HG02588 (cell line): ENCODE measurements around the gene OR7G1.
"Not testable (repeated sequence)": the region's sequence is repeated elsewhere in the genome, so short reads cannot be mapped to it uniquely, and the experiment has no call there.

Experiments used
- ATAC-seq: cut with Tn5 transposase; IDR thresholded peaks from one replicate; pipeline ENCODE4 v1.9.1; 2021; ENCODE audit warnings: mild to moderate bottlenecking, moderate library complexity; ENCODE audit not compliant: unreplicated experiment

Gene OR7G1

DNA sequence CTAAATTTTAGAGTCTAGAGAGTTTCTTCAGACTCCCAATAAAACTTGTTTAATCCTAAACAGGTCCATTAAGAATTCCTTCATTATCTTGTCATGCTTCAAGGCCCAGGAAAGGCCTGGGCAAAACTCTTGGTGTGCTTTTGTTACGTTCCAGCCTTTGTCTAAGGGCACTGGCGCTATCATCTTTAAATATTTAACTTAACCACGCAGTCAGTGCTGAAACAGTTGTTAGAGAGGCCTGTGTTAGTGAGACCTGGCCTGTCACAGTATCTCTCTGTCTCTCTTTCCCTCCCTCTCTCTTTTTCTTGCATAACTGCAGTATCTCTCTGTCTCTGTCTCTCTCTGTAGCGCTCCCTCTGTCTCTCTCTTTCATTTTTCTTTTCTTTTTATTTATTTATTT, 36.9 kb downstream of the OR7G1 start:
- no peak for ATAC-seq

DNA sequence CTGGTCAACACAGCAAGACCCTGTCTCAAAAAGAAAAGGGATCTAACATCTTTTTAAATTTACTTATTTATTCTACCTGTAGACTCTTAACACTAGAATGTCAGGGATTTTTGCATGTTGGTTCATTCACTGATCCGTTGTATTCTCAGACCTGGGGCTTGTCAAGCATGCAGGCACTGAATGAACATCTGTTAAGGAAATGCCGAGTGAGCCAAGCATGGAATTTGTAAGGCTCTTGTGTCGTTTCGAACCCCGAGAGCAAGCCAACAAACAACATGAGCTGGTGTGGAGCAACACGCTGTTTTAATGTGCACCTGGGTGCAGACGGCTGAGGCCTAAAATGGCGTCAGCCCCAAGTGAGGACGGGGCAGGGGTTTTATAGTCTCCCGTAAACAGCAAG, 38.7 kb downstream of the OR7G1 start:
- no peak for ATAC-seq

DNA sequence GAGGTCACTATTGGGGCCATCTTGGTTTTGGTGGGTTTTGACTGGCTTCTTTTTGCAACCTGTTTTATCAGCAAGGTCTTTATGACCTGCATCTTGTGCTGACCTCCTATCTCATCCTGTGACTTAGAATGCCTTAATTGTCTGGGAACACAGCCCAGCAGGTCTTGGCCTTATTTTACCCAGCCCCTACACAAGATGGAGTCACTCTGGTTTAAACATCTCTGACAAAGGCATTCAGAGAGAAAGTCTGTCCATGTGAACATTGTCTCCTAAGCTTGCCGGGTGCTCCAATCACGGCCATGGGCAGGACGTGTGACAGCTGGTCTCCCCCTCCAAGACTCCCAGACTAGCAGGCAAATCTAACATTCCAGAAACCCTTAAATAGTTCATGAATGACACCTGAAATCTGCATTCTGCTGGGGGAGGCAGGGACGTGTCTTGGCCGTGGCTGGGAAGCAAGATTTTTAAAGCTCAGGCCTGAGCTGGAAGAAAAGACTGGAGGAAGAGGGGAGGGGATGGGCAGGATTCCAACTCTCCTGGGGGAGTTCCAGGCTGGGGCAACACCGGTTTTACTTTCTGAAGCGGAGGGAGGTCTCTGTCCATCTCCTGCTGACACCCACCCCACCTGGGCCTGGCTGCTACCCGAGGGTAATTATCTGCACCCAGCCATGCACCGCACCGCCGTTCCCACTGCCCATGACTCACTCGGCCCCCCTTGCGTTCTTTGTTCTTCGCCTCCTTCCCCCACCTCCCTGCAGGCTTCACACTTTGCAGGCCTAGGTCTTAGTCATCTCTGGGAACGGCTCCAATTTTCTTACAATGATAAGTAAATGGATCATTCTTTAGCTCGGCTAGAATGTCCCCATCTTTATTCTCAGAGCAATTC, 40.3 kb downstream of the OR7G1 start:
- ATAC-seq = no peak

DNA sequence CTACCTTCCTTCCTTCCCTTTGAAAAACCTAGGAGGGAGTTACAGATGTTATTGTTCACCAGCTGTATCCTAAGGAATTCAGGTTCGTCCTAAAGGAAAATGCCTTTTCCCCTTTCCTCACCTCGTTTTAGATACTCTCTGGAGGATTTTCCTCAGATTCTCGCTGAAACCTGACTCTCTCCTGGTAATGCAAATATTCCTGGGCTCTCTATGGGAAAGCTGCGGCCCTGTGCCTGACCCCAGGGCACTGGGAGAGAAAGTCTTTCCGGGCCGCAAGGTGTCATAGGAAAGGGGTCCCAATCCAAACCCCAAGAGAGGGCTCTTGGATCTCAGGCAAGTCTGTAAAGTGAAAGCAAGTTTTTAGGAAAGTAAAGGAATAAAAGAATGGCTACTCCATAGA, 41.8 kb downstream of the OR7G1 start:
- ATAC-seq = no peak

DNA sequence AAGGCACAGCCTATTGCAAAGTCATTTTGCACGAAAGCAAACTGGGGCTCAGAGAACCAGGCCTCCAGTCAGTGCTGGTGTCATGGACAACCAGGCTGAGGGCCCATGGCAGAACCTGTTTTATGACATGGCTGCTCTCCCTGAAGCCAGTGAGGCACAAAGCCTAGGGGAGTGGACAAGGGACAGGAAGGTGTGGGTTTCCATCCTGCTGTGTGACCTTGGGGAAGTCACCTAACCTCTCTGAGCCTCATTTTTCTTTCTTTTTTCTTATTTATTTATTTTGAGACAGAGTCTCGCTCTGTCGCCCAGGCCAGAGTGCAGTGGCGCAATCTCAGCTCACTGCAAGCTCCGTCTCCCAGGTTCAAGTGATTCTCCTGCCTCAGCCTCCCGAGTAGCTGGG, 43.8 kb downstream of the OR7G1 start:
- not testable (repeated sequence) for ATAC-seq

DNA sequence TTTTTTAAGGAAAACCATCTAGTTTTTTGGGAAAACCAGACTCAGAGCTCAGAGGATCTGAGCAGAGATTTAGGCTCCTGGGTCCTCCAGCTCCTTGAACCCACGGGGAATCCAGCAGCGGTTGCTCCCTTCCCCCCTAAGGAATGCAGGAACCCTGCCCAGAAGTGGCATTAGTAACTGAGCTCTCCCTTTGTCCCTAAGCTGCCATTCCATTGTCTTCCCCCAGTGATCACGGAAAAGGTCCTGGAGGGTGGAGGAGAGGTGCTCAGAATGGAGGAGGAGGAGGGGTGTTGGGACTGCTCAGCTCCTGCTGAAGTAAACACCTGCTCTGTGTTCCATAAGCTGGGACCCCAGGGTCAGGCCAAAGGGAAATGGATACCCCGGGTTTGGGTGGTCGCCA, 45.5 kb downstream of the OR7G1 start:
- ATAC-seq = no peak

DNA sequence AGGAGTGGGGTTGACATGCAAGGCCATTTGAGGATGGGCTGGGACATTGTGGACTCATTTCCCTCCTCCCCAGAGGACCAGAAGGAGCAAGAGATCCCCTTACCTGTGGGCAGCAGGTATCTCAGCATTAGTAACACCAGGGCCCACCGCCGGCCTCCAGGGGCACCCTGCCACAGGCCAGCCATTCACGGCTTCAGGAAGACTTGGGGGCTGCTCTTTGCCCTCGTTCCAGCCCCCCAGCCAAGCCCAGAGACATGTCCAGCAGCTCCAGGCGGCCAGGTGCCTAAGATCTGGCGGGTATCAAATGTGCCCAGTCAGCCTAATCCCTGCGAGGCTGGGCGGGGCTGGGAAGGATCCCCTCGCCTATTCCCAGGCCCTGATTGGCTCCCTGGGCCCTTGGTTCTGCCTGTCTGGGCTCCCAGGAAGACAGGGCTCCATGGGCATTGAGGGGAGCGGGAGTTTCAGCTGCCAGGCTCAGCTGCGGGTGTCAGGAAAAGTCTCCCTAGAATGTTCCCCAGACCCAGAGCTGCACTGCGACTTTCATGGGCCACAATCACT, 50.0 kb downstream of the OR7G1 start:
- no peak for ATAC-seq
